HG03025 (cell line): Measurements from ENCODE around the gene GABRG3.

Experiments used
- ATAC-seq: cut with Tn5 transposase; IDR thresholded peaks from one replicate; pipeline ENCODE4 v1.9.1; 2021; ENCODE audit warnings: mild to moderate bottlenecking, moderate library complexity; ENCODE audit not compliant: unreplicated experiment, low FRiP score

GABRG3 gene

DNA sequence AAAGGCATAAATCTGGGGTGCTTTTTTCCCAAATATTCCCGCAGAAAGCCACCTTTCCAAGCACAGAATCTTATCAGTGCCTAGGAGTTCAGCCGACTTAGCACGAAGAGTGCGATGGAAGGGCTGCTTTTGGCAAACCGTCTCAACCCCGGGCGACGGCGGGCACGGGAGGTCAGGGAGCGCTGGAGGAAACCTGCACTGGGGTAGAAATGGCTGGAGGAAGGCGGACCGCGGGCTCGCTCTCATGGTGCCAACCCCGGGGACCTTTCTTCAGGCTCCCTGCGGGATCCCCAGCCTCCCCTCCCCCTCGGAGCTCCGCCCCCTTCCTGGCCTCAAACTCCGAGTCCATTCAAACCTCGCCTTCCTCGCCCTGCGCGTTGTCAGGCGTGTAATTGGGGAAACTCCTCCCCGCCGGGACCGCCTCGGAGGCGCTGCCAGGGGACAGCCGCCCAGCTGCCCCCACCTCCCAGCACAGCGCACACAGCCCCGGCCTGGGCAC is at the start of gene GABRG3:
Gene GABRG3, plus strand, starts transcription at position 470 of the 499 bp plus-strand sequence.
- no peak for ATAC-seq

DNA sequence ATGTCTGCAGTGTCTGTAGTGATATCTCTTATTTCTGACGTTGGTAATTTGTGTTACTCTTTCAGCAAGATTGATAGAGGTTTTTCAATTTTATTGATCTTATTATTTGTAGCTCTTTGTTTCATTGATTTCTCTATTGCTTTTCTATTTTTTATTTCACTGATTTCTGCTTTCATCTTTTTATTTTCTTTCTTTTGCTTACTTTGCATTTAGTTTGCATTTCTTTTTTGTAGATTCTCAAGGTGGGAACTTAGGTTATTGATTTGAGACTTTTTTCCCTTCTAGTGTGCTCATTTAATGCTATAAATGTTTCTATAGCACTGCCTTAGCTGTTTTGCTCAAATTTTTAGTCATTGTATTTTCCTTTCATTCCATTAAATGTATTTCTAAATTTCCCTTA is 49.5 kb upstream of the GABRG3 start:
- no peak for ATAC-seq

DNA sequence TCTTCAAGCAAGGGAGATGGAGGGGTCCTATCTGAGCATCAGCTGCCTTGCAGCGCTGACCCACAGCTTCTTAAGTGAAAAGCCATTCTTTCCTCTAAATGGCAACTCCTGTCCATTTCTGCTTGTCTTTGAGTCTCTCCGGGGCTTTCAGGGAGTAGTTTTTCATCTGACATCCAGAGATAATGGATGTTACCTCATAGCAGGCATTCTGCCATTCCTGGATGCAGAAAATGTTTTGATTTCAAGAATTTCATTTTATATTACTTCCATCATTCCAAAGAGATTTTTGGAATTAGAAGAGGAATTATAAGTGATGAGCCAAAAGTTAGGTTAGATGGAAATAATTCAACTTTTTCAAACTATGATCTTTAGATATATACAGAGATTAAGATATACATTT is 44.9 kb upstream of the GABRG3 start:
- no peak for ATAC-seq

DNA sequence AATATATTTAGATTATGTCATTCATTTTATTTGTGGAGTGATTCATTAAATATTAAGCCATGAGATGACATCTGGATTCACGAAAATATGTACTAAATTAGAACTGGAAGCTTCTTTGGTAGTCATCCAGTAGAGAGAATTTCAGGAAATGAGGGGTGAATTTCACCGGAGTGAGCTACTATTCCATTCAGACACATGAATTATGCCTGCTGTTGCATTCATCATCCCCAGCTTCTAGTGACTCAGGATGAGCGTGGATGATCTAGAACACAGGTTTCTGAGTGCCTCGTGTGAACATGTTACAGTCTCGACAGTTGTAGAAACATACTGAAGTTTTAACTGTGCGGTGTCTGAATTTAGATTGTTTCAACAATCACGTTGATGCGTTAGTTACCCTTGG is 42.9 kb upstream of the GABRG3 start:
- no peak for ATAC-seq

DNA sequence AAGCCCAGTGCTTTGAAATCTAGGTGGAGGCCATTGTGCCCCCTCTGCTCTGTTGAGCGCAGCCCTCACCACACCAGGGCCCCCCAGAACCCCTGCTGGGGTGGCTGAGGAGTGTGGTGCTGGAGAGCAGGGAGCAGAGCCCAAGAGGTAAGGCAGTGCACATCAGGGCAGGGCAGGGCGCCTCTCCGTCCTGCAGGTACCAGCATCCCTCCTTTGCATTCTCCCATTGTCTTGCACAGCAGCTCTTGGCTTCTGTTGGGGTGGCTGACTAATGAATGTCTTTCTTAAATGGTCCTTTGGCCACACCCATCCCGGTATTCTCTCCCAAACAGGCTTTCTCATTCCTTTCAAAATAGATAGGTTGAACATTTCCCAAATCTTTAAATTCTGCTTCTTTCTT is 41.4 kb upstream of the GABRG3 start:
- ATAC-seq: no peak

DNA sequence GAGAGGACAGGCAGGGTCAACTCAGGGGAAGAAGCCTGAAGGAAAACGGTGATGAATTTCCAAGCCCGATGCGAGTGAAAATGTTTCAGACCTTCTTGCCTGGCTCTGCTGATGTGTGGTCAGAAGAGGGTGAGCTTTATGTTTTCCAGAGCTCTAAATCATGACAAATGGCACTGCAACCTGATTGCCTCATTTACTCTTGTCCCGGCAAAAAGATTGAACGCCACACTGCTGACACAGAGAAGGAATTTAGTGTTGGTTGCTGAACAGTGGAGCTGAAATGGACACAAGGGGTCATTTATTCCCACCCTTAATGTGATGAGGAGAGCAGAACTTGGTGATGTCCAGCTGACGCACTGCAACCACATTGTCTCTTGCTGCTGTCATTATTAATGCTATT is 36.1 kb upstream of the GABRG3 start:
- ATAC-seq: no peak

DNA sequence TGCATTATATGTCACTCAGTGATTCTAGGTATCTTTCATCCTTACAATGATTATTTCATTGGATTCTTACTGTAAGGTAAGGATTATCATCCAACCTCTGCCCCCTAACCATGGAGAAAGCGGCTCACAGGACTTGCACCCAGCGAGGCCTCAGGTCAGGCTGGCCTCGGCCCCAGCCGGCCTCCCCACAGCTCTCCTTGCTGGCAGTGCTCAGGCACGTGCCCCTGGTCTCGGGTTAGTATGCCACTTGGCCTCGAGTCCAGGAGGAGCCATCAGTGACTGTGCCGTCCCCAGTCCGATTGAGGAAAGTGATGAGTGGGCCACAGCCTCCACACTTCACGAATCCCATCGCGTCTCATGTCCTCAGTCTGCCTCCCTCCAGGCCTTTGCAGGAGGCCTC is 35.7 kb upstream of the GABRG3 start:
- no peak for ATAC-seq

DNA sequence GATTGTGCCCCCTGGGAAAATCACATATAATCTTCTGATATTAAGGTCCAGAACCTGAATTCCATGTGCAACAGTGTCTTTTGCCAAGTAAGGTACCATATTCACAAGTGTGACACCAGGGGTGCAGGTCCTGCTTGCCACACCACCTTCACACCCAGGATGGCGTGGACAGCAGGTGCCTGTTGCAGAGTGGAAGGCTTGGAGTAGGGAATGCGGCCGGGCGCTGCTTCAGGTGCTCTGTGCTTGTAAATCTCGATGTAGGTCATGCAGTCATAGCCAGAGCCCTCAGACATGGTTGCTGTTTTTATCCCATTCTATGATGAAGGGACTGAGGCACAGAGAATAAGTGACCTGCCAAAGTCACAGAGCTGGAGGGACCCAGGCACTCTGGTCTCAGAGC is 34.5 kb upstream of the GABRG3 start:
- ATAC-seq: no peak

DNA sequence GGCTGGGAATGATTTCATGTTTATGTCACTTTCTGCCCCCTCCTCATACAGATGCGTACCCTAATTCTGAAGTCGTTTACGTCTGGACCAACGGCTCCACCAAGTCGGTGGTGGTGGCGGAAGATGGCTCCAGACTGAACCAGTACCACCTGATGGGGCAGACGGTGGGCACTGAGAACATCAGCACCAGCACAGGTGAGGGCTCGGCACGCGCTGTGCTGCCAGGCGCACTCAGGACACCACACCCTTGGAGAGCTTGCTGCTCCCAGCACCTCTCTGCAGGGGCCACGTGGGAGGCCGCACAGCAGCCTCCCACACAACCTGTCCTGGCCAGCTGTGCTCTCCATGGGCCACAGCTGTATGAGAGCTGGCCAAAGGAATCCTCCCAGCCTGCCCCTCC is 33.8 kb upstream of the GABRG3 start:
- no peak for ATAC-seq

DNA sequence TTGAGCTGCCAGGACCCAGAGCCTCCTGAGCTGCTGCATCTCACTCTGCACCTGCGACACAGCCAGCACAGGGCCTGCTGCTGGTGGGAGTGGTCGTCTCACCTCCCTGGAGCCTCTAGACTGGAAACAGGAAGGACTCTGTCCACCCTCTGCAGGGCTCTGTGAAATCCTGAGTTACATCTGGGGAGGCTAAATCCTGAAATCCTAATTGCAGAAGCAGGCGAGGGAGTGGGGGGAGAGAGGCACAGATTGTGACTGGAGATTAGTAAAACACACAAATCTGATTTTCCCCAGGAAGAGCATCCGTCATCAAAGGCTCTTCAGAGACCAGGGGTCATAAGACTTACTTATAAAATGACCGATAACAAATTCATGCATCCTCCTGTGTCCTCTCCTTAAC is 31.6 kb upstream of the GABRG3 start:
- ATAC-seq: no peak

DNA sequence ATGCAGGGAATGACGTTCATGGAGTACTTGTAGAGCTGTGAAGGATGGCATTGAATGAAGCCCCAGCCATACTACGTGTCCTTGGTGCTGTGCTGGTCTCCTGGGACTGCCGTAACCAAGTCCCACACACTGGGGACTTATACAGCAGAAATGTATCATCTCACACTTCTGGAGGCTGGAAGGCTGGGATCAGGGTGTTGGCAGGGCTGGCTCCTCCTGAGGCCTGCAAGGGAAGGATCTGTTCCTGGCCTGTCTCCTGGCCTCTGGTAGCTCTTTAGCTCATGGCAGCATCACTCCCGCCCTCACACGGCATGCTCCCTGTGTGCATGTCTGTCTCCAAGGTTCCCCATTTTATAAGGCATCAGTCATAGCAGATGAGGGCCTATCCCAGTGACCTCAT is 29.5 kb upstream of the GABRG3 start:
- no peak for ATAC-seq

DNA sequence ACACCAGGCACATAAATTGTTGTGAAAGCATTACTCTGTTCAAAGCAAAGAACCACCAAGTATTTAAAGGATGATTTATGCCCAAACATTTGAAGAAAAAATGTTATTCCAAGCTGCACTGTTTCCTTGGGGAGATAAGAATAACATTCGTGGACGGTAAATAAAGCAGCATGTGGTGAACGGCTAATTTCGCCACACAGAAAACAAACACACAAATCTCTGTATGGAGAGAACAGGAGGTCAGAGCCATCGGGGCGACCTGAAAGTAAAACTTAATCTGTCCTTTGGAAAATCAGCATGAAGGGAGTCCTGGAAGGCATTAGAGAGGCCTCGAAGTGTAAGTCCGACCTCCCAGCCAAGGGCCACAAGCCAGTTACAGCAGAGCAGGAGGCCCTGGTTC is 27.1 kb upstream of the GABRG3 start:
- ATAC-seq: no peak

DNA sequence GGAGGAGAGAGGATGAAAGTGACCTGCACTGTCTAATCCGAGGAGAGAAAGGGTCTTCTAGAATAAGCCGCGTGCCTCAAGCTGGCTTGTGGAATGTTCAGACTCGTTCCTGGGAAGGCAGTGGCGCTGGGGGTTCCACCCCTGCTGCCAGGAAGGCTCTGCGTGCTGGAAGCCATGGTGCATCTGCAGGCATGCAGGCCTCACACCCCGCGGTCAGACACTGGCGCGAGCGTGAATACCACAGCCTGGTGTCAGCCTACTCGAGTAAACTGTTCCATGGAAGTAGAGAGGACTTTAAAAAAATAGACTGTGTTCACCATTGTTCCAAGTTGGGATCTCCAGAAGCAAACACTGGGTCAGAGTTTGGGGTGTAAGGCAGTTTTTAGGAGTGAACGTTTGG is 25.9 kb upstream of the GABRG3 start:
- ATAC-seq: no peak

DNA sequence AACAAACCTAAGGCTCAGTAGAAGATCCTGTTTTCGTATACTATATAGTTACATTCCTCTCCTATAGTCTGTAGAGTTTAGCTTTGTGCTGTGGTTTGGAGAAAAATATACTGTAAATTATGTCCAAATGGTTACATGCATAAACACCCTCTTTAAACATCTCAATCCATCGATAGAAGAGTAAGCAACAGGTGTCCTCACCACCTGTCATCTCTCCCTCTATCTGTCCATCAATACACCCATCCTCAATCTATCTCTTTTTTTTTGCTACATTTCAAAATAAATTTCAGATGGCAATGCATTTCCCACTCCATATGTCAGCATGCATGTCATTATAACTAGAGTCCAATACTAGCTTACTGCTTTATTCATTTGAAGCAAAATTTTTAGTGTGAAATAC is 21.0 kb upstream of the GABRG3 start:
- no peak for ATAC-seq

DNA sequence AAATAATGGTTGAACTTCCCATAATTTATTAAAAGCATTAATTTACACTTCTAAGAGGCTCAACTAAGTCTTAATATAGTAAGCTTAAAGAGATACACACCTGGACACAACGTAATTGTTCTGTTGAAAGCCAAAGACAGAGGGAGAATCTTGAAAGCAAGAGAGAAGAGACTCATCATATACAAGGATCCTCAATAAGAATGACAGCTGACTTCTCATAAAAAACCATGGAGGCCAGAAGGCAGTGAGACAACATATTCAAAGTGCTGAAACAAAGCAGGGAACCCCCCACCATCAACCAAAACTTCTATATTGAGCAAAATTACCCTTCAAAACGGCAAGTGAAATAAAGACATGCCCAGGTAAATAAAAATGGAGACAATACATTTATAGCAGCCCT is 16.6 kb upstream of the GABRG3 start:
- ATAC-seq: no peak

DNA sequence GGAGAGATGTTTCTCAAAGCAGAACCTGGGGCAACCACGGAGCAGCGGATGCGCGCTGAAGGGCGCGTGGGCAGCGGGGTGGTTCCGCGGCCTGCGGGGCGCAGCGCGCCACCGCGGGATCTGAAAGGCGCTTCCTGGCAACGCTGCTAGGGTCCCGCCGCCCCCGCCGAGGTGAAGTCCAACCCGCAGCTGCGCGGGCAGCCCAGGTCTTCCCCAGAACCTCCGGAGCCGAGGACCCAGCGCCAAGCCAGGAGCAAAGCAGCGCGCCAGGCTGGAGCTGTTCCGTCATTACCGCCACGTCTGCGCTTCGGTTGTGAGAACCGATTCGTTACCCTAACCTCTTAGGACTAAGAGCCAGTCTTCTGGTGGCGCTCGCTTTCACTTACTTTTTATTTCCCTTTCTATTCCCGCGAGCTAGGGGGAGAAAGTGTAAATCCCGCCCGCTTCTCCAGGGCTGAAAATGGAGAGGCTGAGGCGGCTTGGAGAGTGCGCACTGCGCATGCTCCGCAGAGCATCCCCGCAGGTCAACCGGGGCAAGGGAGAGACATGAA is 3.2 kb upstream of the GABRG3 start:
- ATAC-seq: no peak

DNA sequence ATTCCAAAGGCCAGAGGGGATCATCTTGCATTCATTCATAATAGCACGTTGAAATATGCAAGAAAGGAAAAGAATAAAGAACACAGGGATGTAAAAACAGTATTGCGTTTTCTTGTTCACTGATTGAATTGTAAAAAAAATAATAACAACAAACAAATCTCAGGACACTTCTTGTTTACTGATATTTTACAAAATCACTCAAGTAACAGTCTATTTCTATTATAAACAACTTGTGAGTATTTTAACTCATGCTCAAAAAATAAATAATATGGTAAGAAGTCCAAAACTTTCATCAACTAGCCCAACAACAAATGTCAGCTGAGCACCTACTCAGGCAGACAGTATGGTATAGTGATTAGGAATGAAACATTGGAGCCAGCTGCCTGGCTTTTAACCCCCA is 2.2 kb upstream of the GABRG3 start:
- ATAC-seq: no peak

DNA sequence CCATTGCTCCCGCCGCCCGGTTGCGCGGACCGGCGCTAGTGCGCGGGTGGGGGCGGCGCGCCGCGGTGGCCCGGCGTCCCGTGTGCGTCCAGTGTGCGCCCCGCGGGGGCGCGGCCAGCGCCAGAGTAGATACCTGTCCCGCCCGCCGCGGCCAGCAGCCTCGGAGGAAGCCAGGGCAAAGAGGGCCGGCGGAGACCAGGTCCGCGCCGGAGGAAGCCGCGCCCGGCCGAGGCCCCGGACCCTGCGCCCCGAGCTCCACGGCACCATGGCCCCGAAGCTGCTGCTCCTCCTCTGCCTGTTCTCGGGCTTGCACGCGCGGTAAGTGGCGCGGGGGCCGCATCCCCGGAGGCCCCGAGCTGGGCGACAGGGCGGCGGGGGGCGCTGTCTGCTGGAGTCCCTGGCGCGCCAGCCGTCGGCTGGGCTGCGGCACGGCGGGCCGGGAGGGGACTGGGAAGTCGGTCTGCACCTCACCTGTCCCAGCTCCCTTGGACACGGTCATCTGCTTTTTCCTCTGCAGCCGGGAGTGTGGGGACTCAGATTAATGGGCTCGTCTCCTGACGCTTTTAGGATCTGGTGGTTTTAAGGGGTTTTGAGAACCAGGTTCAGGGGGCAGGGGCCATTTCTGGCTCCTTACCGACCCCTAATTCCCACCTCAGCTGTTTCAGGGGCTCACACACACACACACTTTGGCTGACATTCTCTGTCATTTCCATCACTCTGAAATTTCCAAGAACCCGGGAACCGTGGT is 464 bp downstream of the GABRG3 start:
- no peak for ATAC-seq

DNA sequence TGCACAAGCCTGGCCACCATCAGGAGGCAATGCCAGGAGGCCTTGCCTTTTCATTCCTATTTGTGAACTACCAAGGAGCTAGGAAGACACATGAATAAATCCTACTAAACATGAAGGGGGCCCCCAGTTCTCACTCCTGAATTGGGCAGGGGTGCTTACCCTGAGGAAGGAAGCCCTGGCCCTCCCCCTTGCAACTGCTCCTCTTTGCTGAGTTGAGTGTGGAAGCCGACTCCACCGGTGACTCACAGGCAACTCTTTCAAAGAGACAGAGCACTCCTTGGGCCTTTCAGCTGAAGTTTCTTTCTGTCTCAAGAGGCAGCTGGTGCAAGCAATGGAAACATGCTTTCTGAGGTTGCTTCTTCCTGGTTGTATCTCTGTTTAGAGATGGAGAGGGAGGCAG is 1.7 kb downstream of the GABRG3 start:
- ATAC-seq: no peak

DNA sequence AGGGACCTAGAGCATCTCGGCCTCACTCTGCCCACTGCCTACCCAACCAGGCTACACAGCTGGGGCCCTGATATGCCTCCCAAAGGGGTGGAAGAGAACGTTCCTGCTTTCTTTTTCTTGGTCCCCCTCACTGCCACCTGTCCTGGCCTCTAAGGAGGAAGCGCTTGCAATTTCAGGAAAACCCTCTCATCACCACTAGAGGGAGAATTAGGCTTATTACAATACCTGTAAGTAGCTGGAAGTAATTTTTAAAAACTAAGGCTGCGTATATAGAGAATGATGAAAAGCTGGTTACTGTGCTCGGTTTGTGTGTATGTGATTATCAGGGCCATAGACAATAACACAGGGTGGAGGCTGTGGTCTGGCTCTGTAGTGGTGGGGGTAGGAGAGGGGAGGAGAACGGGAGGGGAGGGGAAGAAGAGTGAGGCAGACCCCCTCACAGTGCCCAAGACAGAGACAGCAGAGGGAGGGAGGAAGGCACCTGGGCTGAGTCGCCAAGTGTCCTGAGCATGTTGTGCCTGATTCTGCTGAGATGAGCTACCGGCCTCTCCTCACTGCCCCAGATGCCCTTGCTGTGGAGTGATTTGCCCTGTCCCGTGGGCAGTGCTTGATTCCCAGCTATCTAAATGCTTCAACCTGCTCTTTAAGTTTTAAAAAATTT is 3.3 kb downstream of the GABRG3 start:
- ATAC-seq: no peak

DNA sequence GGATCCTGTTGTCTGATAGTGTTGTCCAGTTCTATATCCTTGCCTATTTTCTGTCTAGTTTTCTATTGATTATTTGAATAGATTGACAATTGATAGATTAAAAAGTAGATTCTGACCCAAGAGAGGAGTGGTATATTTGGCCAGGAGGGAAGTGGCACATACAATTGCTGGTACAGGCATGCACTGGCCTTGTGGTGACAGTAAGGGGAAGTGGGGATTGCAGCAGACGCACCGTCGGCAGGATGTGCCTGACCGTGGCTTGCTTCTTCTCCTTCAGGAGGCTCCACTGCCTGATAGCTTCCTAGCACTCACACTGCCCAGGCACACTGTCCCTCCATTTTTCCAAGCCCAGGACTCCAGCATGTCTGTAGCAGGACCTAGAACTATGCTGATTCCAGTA is 10.5 kb downstream of the GABRG3 start:
- no peak for ATAC-seq

DNA sequence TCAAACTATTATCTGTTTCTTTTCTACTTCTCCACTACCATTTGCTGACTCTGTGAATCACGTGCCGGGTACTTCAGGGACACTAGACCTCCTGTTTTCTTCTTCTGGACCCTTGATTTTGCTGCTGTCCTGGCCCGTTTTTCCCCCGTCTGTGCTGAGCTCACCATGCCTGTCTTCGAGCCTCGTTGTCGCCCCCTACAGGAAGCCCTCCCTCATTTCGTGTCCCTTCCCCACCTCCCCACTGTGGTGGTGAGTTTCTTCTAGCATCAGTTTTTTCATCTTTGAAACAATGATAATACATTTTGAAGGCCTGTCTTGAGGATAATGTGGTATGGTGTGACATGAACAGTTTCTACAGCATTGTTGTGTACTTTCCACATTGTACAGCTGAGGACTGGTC is 12.8 kb downstream of the GABRG3 start:
- ATAC-seq: no peak
